ENCODE measurements around the gene SPIC. TPM values are rescaled to one million over a fixed set of nuclear protein-coding genes. Genes with fewer than 3 reads are reported as not detected.

Gene SPIC
- not detected for total RNA-seq

DNA sequence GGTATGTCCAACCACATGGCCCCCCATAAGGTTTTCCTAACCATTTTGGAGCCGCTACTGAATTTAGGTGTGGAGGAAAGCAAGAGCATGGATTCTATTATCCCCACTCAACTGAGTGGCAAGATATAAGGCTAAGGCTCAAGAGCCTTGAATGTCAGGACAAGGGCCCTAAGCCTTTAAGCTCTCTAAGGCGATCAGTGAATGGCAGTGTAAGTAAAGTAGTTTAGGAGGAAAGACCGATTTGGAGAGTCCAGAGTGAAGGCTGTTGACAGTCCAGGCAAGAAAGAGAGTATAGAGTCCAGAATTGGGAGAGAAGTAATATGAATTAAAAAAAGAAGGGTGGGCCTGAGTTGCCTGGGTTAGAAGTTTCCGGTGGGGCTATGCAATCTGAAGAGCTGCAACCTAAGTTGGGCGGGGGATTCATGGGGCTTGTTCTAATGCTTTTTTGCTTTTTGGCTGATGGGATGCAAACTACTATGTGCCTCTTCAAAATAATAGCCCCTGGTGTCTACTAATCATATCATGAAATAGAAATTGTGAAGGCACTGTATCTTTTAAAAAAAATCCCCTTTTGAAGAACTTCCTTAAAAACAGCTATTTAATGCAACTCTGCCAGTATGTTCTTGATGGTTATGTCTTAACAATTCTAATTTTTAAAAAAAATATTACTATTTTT lies at the start of gene SPIC:
SPIC (plus strand) TSS at position 626 of the 676 bp plus-strand sequence. CDS start 1,569 bp downstream, outside the sequence.
- no peaks in the 10 kb centered on the region for H3K36me3 ChIP-seq
- in situ Hi-C loops (cut with MboI; ENCODE audit: low sequenced_read_pairs in 4 of 4): no loop called here
- H3K4me3 ChIP-seq: no peak within 1 kb of the TSS
- H3K9me3 ChIP-seq: no peaks in the 10 kb centered on the region
- intact Hi-C loops (cut with DNase I; ENCODE audit: low total_unique reads): no loop called here
- TF ChIP-seq POLR2A (IDR thresholded peaks at IDR 0.05) (no peak), CTCF (IDR thresholded peaks at IDR 0.05 in 4 of 5, conservative IDR thresholded peaks at IDR 0.05 in 1 of 5) (no peak)
- no peak for ATAC-seq
- no peak for DNase-seq
- H3K4me1 ChIP-seq: no peaks in the 10 kb centered on the region
- H3K27me3 ChIP-seq: no peaks in the 10 kb centered on the region
- no peak within 1 kb of the TSS for H3K27ac ChIP-seq

- H3K36me3 ChIP-seq: no peaks in the 10 kb centered on the region
- no peaks in the 10 kb centered on the region for H3K9me3 ChIP-seq
- H3K27ac ChIP-seq: no peak overlapping the region
- intact Hi-C loops (cut with DNase I; ENCODE audit: low total_unique reads) (no loop called here), in situ Hi-C loops (cut with MboI; ENCODE audit: low sequenced_read_pairs in 4 of 4) (no loop called here)
- ATAC-seq (no peak), DNase-seq (no peak)
- TF ChIP-seq POLR2A (IDR thresholded peaks at IDR 0.05) (no peak), CTCF (IDR thresholded peaks at IDR 0.05 in 4 of 5, conservative IDR thresholded peaks at IDR 0.05 in 1 of 5) (no peak)
- no peaks in the 10 kb centered on the region for H3K27me3 ChIP-seq
- no peaks in the 10 kb centered on the region for H3K4me1 ChIP-seq
- no peak overlapping the region for H3K4me3 ChIP-seq
Measured at GRCh38 chr12:101430456-101430855, 44.7 kb upstream of the SPIC start.

GRCh38 chr12:101436136-101436535 lies 39.0 kb upstream of the SPIC start:
- Histone ChIP-seq H3K4me1 (peaks cover 3 to 4% of the 10 kb centered on the region in 2 donors), H3K27ac (no peak overlapping the region), H3K4me3 (no peak overlapping the region), H3K9me3 (no peaks in the 10 kb centered on the region), H3K36me3 (no peaks in the 10 kb centered on the region), H3K27me3 (no peaks in the 10 kb centered on the region)
- no peak for TF ChIP-seq CTCF (IDR thresholded peaks at IDR 0.05 in 4 of 5, conservative IDR thresholded peaks at IDR 0.05 in 1 of 5)
- TF ChIP-seq POLR2A (IDR thresholded peaks at IDR 0.05): no peak
- intact Hi-C loops (cut with DNase I; ENCODE audit: low total_unique reads): no loop called here
- DNase-seq: no peak
- in situ Hi-C loops (cut with MboI; ENCODE audit: low sequenced_read_pairs in 4 of 4): no loop called here
- ATAC-seq: no peak

GRCh38 chr12:101439236-101439635 lies 35.9 kb upstream of the SPIC start:
- no peak overlapping the region for H3K27ac ChIP-seq

More at GRCh38 chr12:101439236-101439635, 35.9 kb upstream of the SPIC start:
- TF ChIP-seq POLR2A (IDR thresholded peaks at IDR 0.05) (no peak), CTCF (IDR thresholded peaks at IDR 0.05 in 4 of 5, conservative IDR thresholded peaks at IDR 0.05 in 1 of 5) (no peak)
- ATAC-seq (no peak), DNase-seq (no peak)
- intact Hi-C loops (cut with DNase I; ENCODE audit: low total_unique reads) (no loop called here), in situ Hi-C loops (cut with MboI; ENCODE audit: low sequenced_read_pairs in 4 of 4) (no loop called here)
- Histone ChIP-seq H3K9me3 (no peaks in the 10 kb centered on the region), H3K4me3 (no peak overlapping the region), H3K36me3 (no peaks in the 10 kb centered on the region), H3K27me3 (no peaks in the 10 kb centered on the region), H3K4me1 (peaks cover 12 to 13% of the 10 kb centered on the region in 2 donors)
